ENCODE results near the gene KRT31. TPM values are rescaled to one million over a fixed set of nuclear protein-coding genes. Genes with fewer than 3 reads are reported as not detected.

Gene KRT31
- total RNA-seq, 1 experiment from 2014 or later = not detected

DNA sequence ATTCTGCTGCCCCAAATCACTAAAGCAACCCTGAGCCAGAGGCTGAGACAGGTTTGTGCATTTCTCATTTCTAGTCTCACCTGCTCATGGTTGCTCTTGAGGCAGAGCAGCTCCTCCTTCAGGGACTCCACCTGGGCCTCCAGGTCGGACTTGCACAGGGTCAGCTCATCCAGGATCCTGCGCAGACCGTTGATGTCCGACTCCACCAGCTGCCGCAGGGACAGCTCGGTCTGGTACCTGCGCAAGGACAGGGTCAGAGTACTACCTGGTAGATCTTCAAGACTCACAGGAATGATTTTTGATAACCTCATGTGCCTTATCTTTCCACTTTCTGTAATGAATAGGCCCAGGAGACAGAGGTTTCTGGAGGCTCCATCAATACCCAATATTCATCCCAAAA is 1.1 kb downstream of the KRT31 start:
- no peak overlapping the region for H3K4me3 Mint-ChIP-seq
- POLR2A ChIA-PET = no interaction called here
- no peaks in the 10 kb centered on the region for H3K9me3 Mint-ChIP-seq
- TF ChIP-seq ZNF671 (CRISPR knock-in tag; IDR thresholded peaks at IDR 0.05) = no peak
- TF ChIP-seq, protein P1, sequence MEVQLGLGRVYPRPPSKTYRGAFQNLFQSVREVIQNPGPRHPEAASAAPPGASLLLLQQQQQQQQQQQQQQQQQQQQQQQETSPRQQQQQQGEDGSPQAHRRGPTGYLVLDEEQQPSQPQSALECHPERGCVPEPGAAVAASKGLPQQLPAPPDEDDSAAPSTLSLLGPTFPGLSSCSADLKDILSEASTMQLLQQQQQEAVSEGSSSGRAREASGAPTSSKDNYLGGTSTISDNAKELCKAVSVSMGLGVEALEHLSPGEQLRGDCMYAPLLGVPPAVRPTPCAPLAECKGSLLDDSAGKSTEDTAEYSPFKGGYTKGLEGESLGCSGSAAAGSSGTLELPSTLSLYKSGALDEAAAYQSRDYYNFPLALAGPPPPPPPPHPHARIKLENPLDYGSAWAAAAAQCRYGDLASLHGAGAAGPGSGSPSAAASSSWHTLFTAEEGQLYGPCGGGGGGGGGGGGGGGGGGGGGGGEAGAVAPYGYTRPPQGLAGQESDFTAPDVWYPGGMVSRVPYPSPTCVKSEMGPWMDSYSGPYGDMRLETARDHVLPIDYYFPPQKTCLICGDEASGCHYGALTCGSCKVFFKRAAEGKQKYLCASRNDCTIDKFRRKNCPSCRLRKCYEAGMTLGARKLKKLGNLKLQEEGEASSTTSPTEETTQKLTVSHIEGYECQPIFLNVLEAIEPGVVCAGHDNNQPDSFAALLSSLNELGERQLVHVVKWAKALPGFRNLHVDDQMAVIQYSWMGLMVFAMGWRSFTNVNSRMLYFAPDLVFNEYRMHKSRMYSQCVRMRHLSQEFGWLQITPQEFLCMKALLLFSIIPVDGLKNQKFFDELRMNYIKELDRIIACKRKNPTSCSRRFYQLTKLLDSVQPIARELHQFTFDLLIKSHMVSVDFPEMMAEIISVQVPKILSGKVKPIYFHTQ (CRISPR knock-in tag; IDR thresholded peaks at IDR 0.05) = no peak
- TF ChIP-seq MYBL2 (CRISPR knock-in tag; IDR thresholded peaks at IDR 0.05) = no peak
- TF ChIP-seq EMX1 (CRISPR knock-in tag; IDR thresholded peaks at IDR 0.05) = no peak
- TF ChIP-seq, protein P2, sequence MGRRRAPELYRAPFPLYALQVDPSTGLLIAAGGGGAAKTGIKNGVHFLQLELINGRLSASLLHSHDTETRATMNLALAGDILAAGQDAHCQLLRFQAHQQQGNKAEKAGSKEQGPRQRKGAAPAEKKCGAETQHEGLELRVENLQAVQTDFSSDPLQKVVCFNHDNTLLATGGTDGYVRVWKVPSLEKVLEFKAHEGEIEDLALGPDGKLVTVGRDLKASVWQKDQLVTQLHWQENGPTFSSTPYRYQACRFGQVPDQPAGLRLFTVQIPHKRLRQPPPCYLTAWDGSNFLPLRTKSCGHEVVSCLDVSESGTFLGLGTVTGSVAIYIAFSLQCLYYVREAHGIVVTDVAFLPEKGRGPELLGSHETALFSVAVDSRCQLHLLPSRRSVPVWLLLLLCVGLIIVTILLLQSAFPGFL (CRISPR knock-in tag; IDR thresholded peaks at IDR 0.05; ENCODE audit: borderline replicate concordance) = no peak
- no peak for TF ChIP-seq GTF2I (CRISPR knock-in tag; conservative IDR thresholded peaks at IDR 0.05)
- no peak for TF ChIP-seq ZNF396 (CRISPR knock-in tag; IDR thresholded peaks at IDR 0.05; ENCODE audit: borderline replicate concordance)
- TF ChIP-seq ELF4 (CRISPR knock-in tag; IDR thresholded peaks at IDR 0.05; ENCODE audit: low read depth) = no peak
- TF ChIP-seq, protein P3, sequence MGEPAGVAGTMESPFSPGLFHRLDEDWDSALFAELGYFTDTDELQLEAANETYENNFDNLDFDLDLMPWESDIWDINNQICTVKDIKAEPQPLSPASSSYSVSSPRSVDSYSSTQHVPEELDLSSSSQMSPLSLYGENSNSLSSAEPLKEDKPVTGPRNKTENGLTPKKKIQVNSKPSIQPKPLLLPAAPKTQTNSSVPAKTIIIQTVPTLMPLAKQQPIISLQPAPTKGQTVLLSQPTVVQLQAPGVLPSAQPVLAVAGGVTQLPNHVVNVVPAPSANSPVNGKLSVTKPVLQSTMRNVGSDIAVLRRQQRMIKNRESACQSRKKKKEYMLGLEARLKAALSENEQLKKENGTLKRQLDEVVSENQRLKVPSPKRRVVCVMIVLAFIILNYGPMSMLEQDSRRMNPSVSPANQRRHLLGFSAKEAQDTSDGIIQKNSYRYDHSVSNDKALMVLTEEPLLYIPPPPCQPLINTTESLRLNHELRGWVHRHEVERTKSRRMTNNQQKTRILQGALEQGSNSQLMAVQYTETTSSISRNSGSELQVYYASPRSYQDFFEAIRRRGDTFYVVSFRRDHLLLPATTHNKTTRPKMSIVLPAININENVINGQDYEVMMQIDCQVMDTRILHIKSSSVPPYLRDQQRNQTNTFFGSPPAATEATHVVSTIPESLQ (CRISPR knock-in tag; IDR thresholded peaks at IDR 0.05) = no peak
- TF ChIP-seq, protein P4, sequence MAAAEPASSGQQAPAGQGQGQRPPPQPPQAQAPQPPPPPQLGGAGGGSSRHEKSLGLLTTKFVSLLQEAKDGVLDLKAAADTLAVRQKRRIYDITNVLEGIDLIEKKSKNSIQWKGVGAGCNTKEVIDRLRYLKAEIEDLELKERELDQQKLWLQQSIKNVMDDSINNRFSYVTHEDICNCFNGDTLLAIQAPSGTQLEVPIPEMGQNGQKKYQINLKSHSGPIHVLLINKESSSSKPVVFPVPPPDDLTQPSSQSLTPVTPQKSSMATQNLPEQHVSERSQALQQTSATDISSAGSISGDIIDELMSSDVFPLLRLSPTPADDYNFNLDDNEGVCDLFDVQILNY (CRISPR knock-in tag; IDR thresholded peaks at IDR 0.05) = no peak
- TF ChIP-seq ZNF416 (CRISPR knock-in tag; IDR thresholded peaks at IDR 0.05) = no peak
- TF ChIP-seq, protein P5, sequence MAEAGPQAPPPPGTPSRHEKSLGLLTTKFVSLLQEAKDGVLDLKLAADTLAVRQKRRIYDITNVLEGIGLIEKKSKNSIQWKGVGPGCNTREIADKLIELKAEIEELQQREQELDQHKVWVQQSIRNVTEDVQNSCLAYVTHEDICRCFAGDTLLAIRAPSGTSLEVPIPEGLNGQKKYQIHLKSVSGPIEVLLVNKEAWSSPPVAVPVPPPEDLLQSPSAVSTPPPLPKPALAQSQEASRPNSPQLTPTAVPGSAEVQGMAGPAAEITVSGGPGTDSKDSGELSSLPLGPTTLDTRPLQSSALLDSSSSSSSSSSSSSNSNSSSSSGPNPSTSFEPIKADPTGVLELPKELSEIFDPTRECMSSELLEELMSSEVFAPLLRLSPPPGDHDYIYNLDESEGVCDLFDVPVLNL (CRISPR knock-in tag; IDR thresholded peaks at IDR 0.05; ENCODE audit: borderline replicate concordance, low read depth) = no peak
- TF ChIP-seq, protein P6, sequence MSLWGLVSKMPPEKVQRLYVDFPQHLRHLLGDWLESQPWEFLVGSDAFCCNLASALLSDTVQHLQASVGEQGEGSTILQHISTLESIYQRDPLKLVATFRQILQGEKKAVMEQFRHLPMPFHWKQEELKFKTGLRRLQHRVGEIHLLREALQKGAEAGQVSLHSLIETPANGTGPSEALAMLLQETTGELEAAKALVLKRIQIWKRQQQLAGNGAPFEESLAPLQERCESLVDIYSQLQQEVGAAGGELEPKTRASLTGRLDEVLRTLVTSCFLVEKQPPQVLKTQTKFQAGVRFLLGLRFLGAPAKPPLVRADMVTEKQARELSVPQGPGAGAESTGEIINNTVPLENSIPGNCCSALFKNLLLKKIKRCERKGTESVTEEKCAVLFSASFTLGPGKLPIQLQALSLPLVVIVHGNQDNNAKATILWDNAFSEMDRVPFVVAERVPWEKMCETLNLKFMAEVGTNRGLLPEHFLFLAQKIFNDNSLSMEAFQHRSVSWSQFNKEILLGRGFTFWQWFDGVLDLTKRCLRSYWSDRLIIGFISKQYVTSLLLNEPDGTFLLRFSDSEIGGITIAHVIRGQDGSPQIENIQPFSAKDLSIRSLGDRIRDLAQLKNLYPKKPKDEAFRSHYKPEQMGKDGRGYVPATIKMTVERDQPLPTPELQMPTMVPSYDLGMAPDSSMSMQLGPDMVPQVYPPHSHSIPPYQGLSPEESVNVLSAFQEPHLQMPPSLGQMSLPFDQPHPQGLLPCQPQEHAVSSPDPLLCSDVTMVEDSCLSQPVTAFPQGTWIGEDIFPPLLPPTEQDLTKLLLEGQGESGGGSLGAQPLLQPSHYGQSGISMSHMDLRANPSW (CRISPR knock-in tag; conservative IDR thresholded peaks at IDR 0.05; ENCODE audit: low read depth) = no peak
- TF ChIP-seq TCF7 (CRISPR knock-in tag; IDR thresholded peaks at IDR 0.05; ENCODE audit: low read depth) = no peak
- no peaks in the 10 kb centered on the region for H3K27me3 Mint-ChIP-seq (ENCODE audit: low read depth)
- no peak overlapping the region for H3K27ac Mint-ChIP-seq
- CTCF ChIA-PET = interaction anchor here (2.0 kb wide), 1 partner anchor 21 kb away, joined by 8 read pairs; no protein-coding TSS in a partner anchor
- H3K4me1 Mint-ChIP-seq = no peaks in the 10 kb centered on the region
- DNase-seq (ENCODE audit: low spot score) = no peak
- no peak for ATAC-seq
- H3K36me3 Mint-ChIP-seq = no peaks in the 10 kb centered on the region

DNA sequence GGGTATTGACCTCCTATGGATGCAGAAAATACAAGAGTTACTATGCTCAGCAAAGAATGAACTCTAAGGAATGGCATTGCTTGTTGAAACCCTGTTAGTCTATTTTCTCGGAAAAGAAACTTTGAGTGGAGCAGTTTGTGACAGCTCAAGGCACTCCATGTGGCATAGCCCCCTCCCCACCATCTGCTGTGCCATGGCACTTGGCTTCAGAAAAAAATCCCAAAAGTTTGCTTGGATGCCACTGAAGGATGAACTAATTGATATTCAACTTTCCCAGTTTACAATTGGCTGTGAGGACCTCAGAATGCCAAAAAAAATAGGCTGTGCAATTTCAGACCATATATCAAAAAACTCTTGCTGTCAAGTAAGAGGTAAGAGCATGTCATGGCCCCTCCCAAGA is 1.8 kb downstream of the KRT31 start:
- CTCF ChIA-PET = interaction anchor here (0.9 kb wide), 1 partner anchor 154 kb away, joined by 3 read pairs; no protein-coding TSS in a partner anchor
- no peaks in the 10 kb centered on the region for H3K27me3 Mint-ChIP-seq (ENCODE audit: low read depth)
- DNase-seq (ENCODE audit: low spot score) (no peak), ATAC-seq (no peak)
- no peaks in the 10 kb centered on the region for H3K9me3 Mint-ChIP-seq
- no peak overlapping the region for H3K27ac Mint-ChIP-seq
- POLR2A ChIA-PET = no interaction called here
- H3K4me3 Mint-ChIP-seq = no peak overlapping the region
- H3K4me1 Mint-ChIP-seq = no peaks in the 10 kb centered on the region
- H3K36me3 Mint-ChIP-seq = no peaks in the 10 kb centered on the region
- TF ChIP-seq, protein P7, sequence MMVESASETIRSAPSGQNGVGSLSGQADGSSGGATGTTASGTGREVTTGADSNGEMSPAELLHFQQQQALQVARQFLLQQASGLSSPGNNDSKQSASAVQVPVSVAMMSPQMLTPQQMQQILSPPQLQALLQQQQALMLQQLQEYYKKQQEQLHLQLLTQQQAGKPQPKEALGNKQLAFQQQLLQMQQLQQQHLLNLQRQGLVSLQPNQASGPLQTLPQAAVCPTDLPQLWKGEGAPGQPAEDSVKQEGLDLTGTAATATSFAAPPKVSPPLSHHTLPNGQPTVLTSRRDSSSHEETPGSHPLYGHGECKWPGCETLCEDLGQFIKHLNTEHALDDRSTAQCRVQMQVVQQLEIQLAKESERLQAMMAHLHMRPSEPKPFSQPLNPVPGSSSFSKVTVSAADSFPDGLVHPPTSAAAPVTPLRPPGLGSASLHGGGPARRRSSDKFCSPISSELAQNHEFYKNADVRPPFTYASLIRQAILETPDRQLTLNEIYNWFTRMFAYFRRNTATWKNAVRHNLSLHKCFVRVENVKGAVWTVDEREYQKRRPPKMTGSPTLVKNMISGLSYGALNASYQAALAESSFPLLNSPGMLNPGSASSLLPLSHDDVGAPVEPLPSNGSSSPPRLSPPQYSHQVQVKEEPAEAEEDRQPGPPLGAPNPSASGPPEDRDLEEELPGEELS (CRISPR knock-in tag; IDR thresholded peaks at IDR 0.05) = no peak
- TF ChIP-seq, protein P8, sequence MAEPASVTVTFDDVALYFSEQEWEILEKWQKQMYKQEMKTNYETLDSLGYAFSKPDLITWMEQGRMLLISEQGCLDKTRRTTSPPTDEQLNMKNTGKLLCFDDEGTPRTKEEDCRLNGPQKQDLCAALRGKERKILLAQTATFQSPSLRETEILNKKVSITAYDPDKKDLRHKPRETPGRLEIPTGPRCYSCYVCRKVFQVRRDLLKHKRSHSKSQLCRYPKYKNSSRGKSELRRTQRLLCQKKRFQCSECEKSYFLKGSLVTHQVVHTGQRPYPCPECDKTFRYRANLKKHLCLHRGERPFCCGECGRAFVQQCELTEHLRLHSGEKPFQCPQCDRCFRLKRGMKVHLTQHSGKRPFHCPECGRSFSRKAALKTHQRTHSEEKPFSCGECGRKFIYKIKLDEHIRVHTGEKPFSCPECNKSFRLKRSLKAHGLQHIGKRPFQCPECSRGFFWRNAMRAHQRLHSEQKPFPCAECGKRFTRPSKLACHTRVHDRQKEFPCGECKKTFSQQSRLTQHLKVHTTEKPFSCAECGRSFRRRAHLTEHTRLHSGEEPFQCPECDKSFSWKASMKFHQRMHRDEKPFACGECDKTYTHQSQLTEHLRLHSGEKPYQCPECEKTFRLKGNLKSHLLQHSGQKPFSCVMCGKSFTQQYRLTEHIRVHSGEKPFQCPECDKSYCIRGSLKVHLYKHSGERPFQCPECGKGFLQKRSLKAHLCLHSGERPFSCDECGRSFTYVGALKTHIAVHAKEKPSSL (CRISPR knock-in tag; conservative IDR thresholded peaks at IDR 0.05) = no peak
- no peak for TF ChIP-seq SMAD3 (CRISPR knock-in tag; IDR thresholded peaks at IDR 0.05; ENCODE audit: borderline replicate concordance)
- TF ChIP-seq, protein P9, sequence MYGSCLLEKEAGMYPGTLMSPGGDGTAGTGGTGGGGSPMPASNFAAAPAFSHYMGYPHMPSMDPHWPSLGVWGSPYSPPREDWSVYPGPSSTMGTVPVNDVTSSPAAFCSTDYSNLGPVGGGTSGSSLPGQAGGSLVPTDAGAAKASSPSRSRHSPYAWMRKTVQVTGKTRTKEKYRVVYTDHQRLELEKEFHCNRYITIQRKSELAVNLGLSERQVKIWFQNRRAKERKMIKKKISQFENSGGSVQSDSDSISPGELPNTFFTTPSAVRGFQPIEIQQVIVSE (CRISPR knock-in tag; IDR thresholded peaks at IDR 0.05; ENCODE audit: borderline replicate concordance) = no peak
- TF ChIP-seq GTF2I (CRISPR knock-in tag; conservative IDR thresholded peaks at IDR 0.05) = no peak
- no peak for TF ChIP-seq NR1H2 (CRISPR knock-in tag; IDR thresholded peaks at IDR 0.05)
